K562 (cell line): ENCODE measurements around the gene NTN1. TPM values are rescaled to one million over a fixed set of nuclear protein-coding genes. Genes with fewer than 3 reads are reported as not detected.

Experiments used
- ATAC-seq: fragments of 200-7000 bp; cut with Tn5 transposase; 3 replicates; pipeline ENCODE4 v1.9.1; 2020; ENCODE audit warnings: moderate library complexity
- BruUV-seq: library from RNA; stranded (reverse); fragments of 400-500 nt; replicated peaks from 2 replicates; lab custom pipeline; 2021; lab: Mats Ljungman, UMichigan
- CTCF ChIA-PET: fragments of 300-600 bp; formaldehyde crosslinking; extraction: SDS; loops from one replicate; lab custom pipeline; 2021; ENCODE audit warnings: low intra/inter-chr PET ratio; lab: Yijun Ruan, JAX
- POLR2A ChIA-PET: fragments of 300-600, 350-650 bp; sonication (Branson Sonifier 250); formaldehyde crosslinking; extraction: SDS; loops from one replicate; lab custom pipeline; 2021; ENCODE audit warnings: antibody characterized with exemption, inconsistent platforms; lab: Yijun Ruan, JAX
- DNase-seq, 4 experiments: peaks; one replicate each; pipeline versions ENCODE4 v3.0.0 to v3.0.0-alpha.2; 2011 to 2018; ENCODE audit warnings: low spot score in 3 of 4, mixed read lengths in 3 of 4; ENCODE audit errors: extremely low read depth in 1 of 4
- FAIRE-seq: peaks from 2 replicates; lab custom pipeline; 2011; peaks lifted over from hg19 to GRCh38; lab: Jason Lieb, UNC
- H2AFZ ChIP-seq: 2 replicates; pipeline ENCODE4 v1.6.0; 2011; ENCODE audit warnings: low read depth, low read length, control low read depth, inconsistent platforms
- H3K27ac ChIP-seq: fragments of 200-600 bp; 3 replicates; pipeline ENCODE4 v1.8.0; 2011; ENCODE audit warnings: low read depth, mild to moderate bottlenecking, control low read depth, inconsistent platforms, low read length, moderate library complexity, mixed read lengths; ENCODE audit errors: extremely low read depth
- H3K27me3 ChIP-seq, 2 experiments: fragments of 300-600 bp in 1 of 2; 2 replicates in 1 of 2; 3 replicates in 1 of 2; pipeline versions ENCODE4 v1.6.0 to v1.8.0; 2011; ENCODE audit warnings: inconsistent platforms in 2 of 2, low read length in 2 of 2, mild to moderate bottlenecking in 1 of 2, mixed read lengths in 1 of 2, moderate library complexity in 1 of 2; ENCODE audit not compliant: control insufficient read depth in 2 of 2, insufficient read depth in 2 of 2
- H3K36me3 ChIP-seq: fragments of 300-600 bp; 3 replicates; pipeline ENCODE4 v1.8.0; 2011; ENCODE audit warnings: mild to moderate bottlenecking, low read length, inconsistent platforms; ENCODE audit not compliant: control insufficient read depth, insufficient read depth
- H3K4me1 ChIP-seq, 2 experiments: fragments of 200-600 bp in 1 of 2; replicated peaks in 1 of 2; 2 replicates in 1 of 2; 3 replicates in 1 of 2; pipeline versions ENCODE4 v1.5.1 to v1.8.0; 2011; ENCODE audit warnings: inconsistent platforms in 2 of 2, low read length in 2 of 2, mild to moderate bottlenecking in 1 of 2, mixed read lengths in 1 of 2, moderate library complexity in 1 of 2; ENCODE audit not compliant: control insufficient read depth in 2 of 2, insufficient read depth in 2 of 2
- H3K4me2 ChIP-seq: 2 replicates; pipeline ENCODE4 v1.6.1; 2011; ENCODE audit warnings: low read length, control low read depth, inconsistent platforms, mixed read lengths; ENCODE audit not compliant: insufficient read depth
- H3K4me3 ChIP-seq: fragments of 200-600 bp; sonication (generic), shearing (Covaris generic); 2 replicates; pipeline ENCODE4 v1.5.1; 2016; ENCODE audit warnings: control low read depth, inconsistent platforms
- H3K79me2 ChIP-seq: fragments of 200-600 bp; 3 replicates; pipeline ENCODE4 v1.8.0; 2011; ENCODE audit warnings: low read length, inconsistent platforms; ENCODE audit not compliant: control insufficient read depth, insufficient read depth
- H3K9ac ChIP-seq, 2 experiments: 2 replicates each; pipeline versions ENCODE4 v1.6.0 to v1.6.1; 2011; ENCODE audit warnings: low read depth in 2 of 2, low read length in 2 of 2, control low read depth in 1 of 2, inconsistent platforms in 1 of 2, mild to moderate bottlenecking in 1 of 2, mixed read lengths in 1 of 2; ENCODE audit not compliant: insufficient read depth in 1 of 2
- H3K9me1 ChIP-seq: one replicate; pipeline ENCODE4 v1.6.0; 2011; ENCODE audit warnings: inconsistent platforms, mild to moderate bottlenecking, low read length, moderate library complexity; ENCODE audit not compliant: control insufficient read depth, insufficient read depth
- H3K9me3 ChIP-seq: replicated peaks from 2 replicates; pipeline ENCODE4 v1.5.1; 2011; ENCODE audit warnings: low read depth, low read length, inconsistent platforms; ENCODE audit not compliant: control insufficient read depth, insufficient read depth
- H4K20me1 ChIP-seq: replicated peaks from 2 replicates; pipeline ENCODE4 v1.6.1; 2011; ENCODE audit warnings: low read length, inconsistent platforms, mixed read lengths; ENCODE audit not compliant: control insufficient read depth, insufficient read depth
- DIDO1 ChIP-seq: fragments of 450-650 bp; IDR thresholded peaks from 2 replicates; pipeline ENCODE4 v1.6.1; 2016; ENCODE audit warnings: low read depth, missing biosample characterization, missing genetic modification characterization
- FUS ChIP-seq: fragments of 200-400 bp; formaldehyde crosslinking; optimal IDR thresholded peaks from 2 replicates; pipeline ENCODE3; 2017; ENCODE audit warnings: low read depth, low read length
- GTF2F1 ChIP-seq: IDR thresholded peaks from 2 replicates; pipeline ENCODE4 v1.6.1; 2011; ENCODE audit warnings: low read depth, low read length, improper control_type of control experiment
- JUND ChIP-seq, 2 experiments: IDR thresholded peaks; 2 replicates in 1 of 2; 3 replicates in 1 of 2; pipeline ENCODE4 v1.6.1; 2011; ENCODE audit warnings: borderline replicate concordance in 2 of 2, low read depth in 2 of 2, low read length in 2 of 2, improper control_type of control experiment in 1 of 2, missing biosample characterization in 1 of 2, missing genetic modification characterization in 1 of 2, missing genetic modification reagents in 1 of 2
- POLR3G ChIP-seq: IDR thresholded peaks from 2 replicates; pipeline ENCODE4 v1.6.1; 2011; ENCODE audit not compliant: insufficient read length, insufficient replicate concordance; ENCODE audit errors: extremely low read depth
- TBP ChIP-seq: optimal IDR thresholded peaks from 2 replicates; pipeline ENCODE3; 2011; ENCODE audit warnings: low read depth, low read length, improper control_type of control experiment
- TEAD4 ChIP-seq, 2 experiments: sonication (generic) in 1 of 2; formaldehyde crosslinking in 1 of 2; IDR thresholded peaks; 2 replicates each; pipeline versions ENCODE4 v1.6.1 to v1.8.0; 2012 to 2022; ENCODE audit warnings: borderline replicate concordance in 1 of 2, inconsistent platforms in 1 of 2, low read length in 1 of 2, mild to moderate bottlenecking in 1 of 2, missing genetic modification reagents in 1 of 2
- TRIM28 ChIP-seq: fragments of 450-650 bp; IDR thresholded peaks from 2 replicates; pipeline ENCODE4 v1.6.1; 2017
- ZEB2 ChIP-seq: fragments of 450-650 bp; IDR thresholded peaks from 2 replicates; pipeline ENCODE4 v1.6.1; 2016
- ZNF175 ChIP-seq: fragments of 200-800 bp; sonication (Bioruptor generic); IDR thresholded peaks from 2 replicates; pipeline ENCODE4 v1.6.1; 2016; ENCODE audit warnings: low read depth, mild to moderate bottlenecking, missing genetic modification characterization, missing compliant biosample characterization
- ZNF57 ChIP-seq: fragments of 450-650 bp; formaldehyde crosslinking; IDR thresholded peaks from 2 replicates; pipeline ENCODE4 v1.4.0; 2020; ENCODE audit warnings: mild to moderate bottlenecking, moderate library complexity
- ZNF644 ChIP-seq: fragments of 200-800 bp; sonication (Bioruptor generic); IDR thresholded peaks from 2 replicates; pipeline ENCODE4 v1.6.1; 2016; ENCODE audit warnings: low read depth, missing genetic modification characterization, missing compliant biosample characterization
- WGBS: fragments of 100-300 bp; shearing (Covaris generic); methylation state at CpG from one replicate; pipeline ENCODE4 v1.1.6; 2016; ENCODE audit warnings: low coverage, mixed read lengths; ENCODE audit not compliant: insufficient coverage; ENCODE audit errors: missing lambda C conversion rate; 5-methylcytosine and 5-hydroxymethylcytosine counted together
- in situ Hi-C: fragments of 300-500 bp; cut with MboI; formaldehyde crosslinking; loops from 4 replicates; pipeline ENCODE4 v1.15.0; 2018; ENCODE audit warnings: inconsistent platforms, mixed read lengths
- intact Hi-C: fragments of 100-400 bp; cut with micrococcal nuclease; formaldehyde crosslinking; loops from 2 replicates; pipeline ENCODE4 v1.14.2; 2022
- polyA plus RNA-seq, 8 experiments: library from polyadenylated mRNA; depleted of rRNA in 4 of 8; stranded (reverse) in 5 of 8; unstranded in 3 of 8; fragments of >200 nt; fragmentation: Nextera tagmentation in 2 of 8; fragmentation: Illumina TruSeq in 1 of 8; extraction: Ambion mirVana in 2 of 8; extraction: Trizol in 1 of 8; gene quantifications; 2 replicates each; pipeline versions ENCODE4 v1.2.1 to v1.2.3, GENCODE V29; 2011 to 2014; ENCODE audit warnings: inconsistent platforms in 1 of 8, missing spikeins in 1 of 8
- total RNA-seq, 7 experiments: library from RNA; depleted of rRNA in 6 of 7; stranded (reverse); fragments of >200 nt in 6 of 7; fragmentation: Illumina TruSeq in 2 of 7; extraction: Trizol in 2 of 7; gene quantifications; 2 replicates each; pipeline versions ENCODE4 v1.2.1 to v1.2.3, GENCODE V29; 2011 to 2021; ENCODE audit warnings: low replicate concordance in 1 of 7
- TF ChIP-seq, protein P1 (sequence below): fragments of 450-650 bp; conservative IDR thresholded peaks from 2 replicates; pipeline ENCODE4 v1.6.1; 2016; ENCODE audit warnings: missing genetic modification characterization, low read depth, mild to moderate bottlenecking, control low read depth, missing compliant biosample characterization
- TF ChIP-seq, protein P2 (sequence below): sonication (generic); formaldehyde crosslinking; IDR thresholded peaks from 2 replicates; pipeline ENCODE4 v1.8.0; 2023; ENCODE audit warnings: mild to moderate bottlenecking, missing genetic modification reagents
- TF ChIP-seq, protein P3 (sequence below): sonication (generic); IDR thresholded peaks from 2 replicates; pipeline ENCODE4 v1.6.1; 2016

The NTN1 gene
- total and polyA plus RNA-seq, 9 of the 15 experiments (the other 6 are each of a cell fraction or from before 2014, with no cell fraction given): 0.02 TPM; not detected in 8

DNA sequence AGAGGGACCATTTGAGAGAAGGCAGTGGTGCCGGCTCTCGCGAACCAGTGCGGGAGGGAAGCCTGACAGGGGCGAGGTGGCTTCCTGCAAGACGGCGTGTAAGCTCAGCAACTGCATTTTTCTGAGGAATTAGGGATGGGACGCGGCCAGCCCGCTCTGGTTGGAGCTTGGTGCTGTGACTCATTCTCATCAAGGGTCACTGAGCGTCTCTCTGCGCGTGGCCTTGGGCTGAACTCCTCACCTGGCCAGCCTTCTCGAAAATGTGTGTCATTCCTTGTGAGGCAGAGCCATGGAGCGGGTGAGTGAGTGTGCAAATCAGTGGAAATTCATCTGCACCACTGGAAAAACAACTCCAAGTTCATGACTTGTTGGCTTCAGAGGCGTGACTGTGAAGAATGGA lies 52.8 kb downstream of the NTN1 start:
- H3K36me3 ChIP-seq: no peaks in the 10 kb centered on the region
- H3K4me2 ChIP-seq: no peak overlapping the region
- H3K4me1 ChIP-seq: no peaks in the 10 kb centered on the region
- H4K20me1 ChIP-seq: no peaks in the 10 kb centered on the region; the same call in 1 of the 2 replicates
- intact Hi-C loops (no loop called here), in situ Hi-C loops (no loop called here)
- H3K27ac ChIP-seq: no peak overlapping the region
- ChIA-PET CTCF (no interaction called here), POLR2A (interaction anchor here (0.5 kb wide), 1 partner anchor 109 kb away, joined by 3 read pairs; no protein-coding TSS in a partner anchor)
- H3K9ac ChIP-seq: no peak overlapping the region
- ATAC-seq (no peak), DNase-seq (no peak), FAIRE-seq (no peak)
- no peak overlapping the region for H2AFZ ChIP-seq
- H3K9me3 ChIP-seq: no peaks in the 10 kb centered on the region
- peaks cover 3 to 23% of the 10 kb centered on the region in 2 experiments; a peak in 4 of 5 replicates for H3K27me3 ChIP-seq
- H3K9me1 ChIP-seq: no peaks in the 10 kb centered on the region
- BruUV-seq: no TSS peak
- no peak overlapping the region for H3K4me3 ChIP-seq
- no peaks in the 10 kb centered on the region for H3K79me2 ChIP-seq
- WGBS: 1% methylated on average over 12 of the region's 16 CpGs
- TF ChIP-seq ZNF175 (CRISPR knock-in tag) (no peak), DIDO1 (tag) (no peak), ZEB2 (no peak), JUND (IDR thresholded peaks at IDR 0.05; ENCODE audit: borderline replicate concordance, low read depth, low read length) (no peak), JUND (tag; IDR thresholded peaks at IDR 0.05; ENCODE audit: borderline replicate concordance, low read depth, low read length) (no peak), TBP (no peak), FUS (no peak), ZNF57 (CRISPR knock-in tag) (no peak), TRIM28 (no peak), GTF2F1 (no peak), POLR3G (no peak), TEAD4 (IDR thresholded peaks at IDR 0.05; ENCODE audit: low read length) (no peak), TEAD4 (CRISPR knock-in tag; IDR thresholded peaks at IDR 0.05; ENCODE audit: borderline replicate concordance) (no peak), ZNF644 (tag) (no peak)
- TF ChIP-seq, protein P1, sequence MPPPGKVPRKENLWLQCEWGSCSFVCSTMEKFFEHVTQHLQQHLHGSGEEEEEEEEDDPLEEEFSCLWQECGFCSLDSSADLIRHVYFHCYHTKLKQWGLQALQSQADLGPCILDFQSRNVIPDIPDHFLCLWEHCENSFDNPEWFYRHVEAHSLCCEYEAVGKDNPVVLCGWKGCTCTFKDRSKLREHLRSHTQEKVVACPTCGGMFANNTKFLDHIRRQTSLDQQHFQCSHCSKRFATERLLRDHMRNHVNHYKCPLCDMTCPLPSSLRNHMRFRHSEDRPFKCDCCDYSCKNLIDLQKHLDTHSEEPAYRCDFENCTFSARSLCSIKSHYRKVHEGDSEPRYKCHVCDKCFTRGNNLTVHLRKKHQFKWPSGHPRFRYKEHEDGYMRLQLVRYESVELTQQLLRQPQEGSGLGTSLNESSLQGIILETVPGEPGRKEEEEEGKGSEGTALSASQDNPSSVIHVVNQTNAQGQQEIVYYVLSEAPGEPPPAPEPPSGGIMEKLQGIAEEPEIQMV (tag): no peak
- TF ChIP-seq, protein P2, sequence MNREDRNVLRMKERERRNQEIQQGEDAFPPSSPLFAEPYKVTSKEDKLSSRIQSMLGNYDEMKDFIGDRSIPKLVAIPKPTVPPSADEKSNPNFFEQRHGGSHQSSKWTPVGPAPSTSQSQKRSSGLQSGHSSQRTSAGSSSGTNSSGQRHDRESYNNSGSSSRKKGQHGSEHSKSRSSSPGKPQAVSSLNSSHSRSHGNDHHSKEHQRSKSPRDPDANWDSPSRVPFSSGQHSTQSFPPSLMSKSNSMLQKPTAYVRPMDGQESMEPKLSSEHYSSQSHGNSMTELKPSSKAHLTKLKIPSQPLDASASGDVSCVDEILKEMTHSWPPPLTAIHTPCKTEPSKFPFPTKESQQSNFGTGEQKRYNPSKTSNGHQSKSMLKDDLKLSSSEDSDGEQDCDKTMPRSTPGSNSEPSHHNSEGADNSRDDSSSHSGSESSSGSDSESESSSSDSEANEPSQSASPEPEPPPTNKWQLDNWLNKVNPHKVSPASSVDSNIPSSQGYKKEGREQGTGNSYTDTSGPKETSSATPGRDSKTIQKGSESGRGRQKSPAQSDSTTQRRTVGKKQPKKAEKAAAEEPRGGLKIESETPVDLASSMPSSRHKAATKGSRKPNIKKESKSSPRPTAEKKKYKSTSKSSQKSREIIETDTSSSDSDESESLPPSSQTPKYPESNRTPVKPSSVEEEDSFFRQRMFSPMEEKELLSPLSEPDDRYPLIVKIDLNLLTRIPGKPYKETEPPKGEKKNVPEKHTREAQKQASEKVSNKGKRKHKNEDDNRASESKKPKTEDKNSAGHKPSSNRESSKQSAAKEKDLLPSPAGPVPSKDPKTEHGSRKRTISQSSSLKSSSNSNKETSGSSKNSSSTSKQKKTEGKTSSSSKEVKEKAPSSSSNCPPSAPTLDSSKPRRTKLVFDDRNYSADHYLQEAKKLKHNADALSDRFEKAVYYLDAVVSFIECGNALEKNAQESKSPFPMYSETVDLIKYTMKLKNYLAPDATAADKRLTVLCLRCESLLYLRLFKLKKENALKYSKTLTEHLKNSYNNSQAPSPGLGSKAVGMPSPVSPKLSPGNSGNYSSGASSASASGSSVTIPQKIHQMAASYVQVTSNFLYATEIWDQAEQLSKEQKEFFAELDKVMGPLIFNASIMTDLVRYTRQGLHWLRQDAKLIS (CRISPR knock-in tag): no peak
- TF ChIP-seq, protein P3, sequence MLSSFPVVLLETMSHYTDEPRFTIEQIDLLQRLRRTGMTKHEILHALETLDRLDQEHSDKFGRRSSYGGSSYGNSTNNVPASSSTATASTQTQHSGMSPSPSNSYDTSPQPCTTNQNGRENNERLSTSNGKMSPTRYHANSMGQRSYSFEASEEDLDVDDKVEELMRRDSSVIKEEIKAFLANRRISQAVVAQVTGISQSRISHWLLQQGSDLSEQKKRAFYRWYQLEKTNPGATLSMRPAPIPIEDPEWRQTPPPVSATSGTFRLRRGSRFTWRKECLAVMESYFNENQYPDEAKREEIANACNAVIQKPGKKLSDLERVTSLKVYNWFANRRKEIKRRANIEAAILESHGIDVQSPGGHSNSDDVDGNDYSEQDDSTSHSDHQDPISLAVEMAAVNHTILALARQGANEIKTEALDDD: no peak
